SU-DHL-6 (cell line): ENCODE data around the gene ME1.
"Not testable (repeated sequence)": the region's sequence is repeated elsewhere in the genome, so short reads cannot be mapped to it uniquely, and the experiment has no call there.

Experiments used
- H2AFZ ChIP-seq: fragments of 200-600 bp; sonication (generic); 2 replicates; pipeline ENCODE4 v1.6.1; 2014; ENCODE audit warnings: low read depth, mild to moderate bottlenecking, moderate library complexity, mixed read lengths, antibody characterized with exemption, low read length; ENCODE audit not compliant: severe bottlenecking
- H3F3A ChIP-seq: fragments of 200-600 bp; shearing (Covaris generic); 2 replicates; pipeline ENCODE4 v1.6.0; 2016; ENCODE audit warnings: antibody characterized with exemption, mild to moderate bottlenecking; ENCODE audit not compliant: insufficient read depth
- H3K27ac ChIP-seq: fragments of 200-600 bp; sonication (generic); 2 replicates; pipeline ENCODE4 v1.5.1; 2016; ENCODE audit warnings: low read depth, mild to moderate bottlenecking, low read length, moderate library complexity, mixed read lengths
- H3K27me3 ChIP-seq: fragments of 200-600 bp; sonication (generic), shearing (Covaris generic); 2 replicates; pipeline ENCODE4 v1.6.0; 2014; ENCODE audit warnings: mild to moderate bottlenecking, low read length
- H3K36me3 ChIP-seq: fragments of 200-600 bp; sonication (generic); 2 replicates; pipeline ENCODE4 v1.6.1; 2014; ENCODE audit warnings: mild to moderate bottlenecking, low read length, mixed read lengths
- H3K4me2 ChIP-seq: fragments of 300-600, 200-600 bp; shearing (Covaris generic), sonication (generic); 2 replicates; pipeline ENCODE4 v1.6.0; 2014; ENCODE audit warnings: low read length, low read depth, mild to moderate bottlenecking; ENCODE audit not compliant: poor library complexity, severe bottlenecking
- H3K4me3 ChIP-seq: fragments of 200-600 bp; sonication (generic); 2 replicates; pipeline ENCODE4 v1.5.1; 2014; ENCODE audit warnings: antibody characterized with exemption, low read length, mild to moderate bottlenecking, mixed read lengths; ENCODE audit not compliant: insufficient read depth, poor library complexity, severe bottlenecking
- H3K79me2 ChIP-seq: fragments of 200-600 bp; sonication (generic); 2 replicates; pipeline ENCODE4 v1.6.1; 2014; ENCODE audit warnings: mild to moderate bottlenecking, low read length, moderate library complexity; ENCODE audit not compliant: insufficient read depth
- H3K9ac ChIP-seq: fragments of 200-600 bp; sonication (generic); 2 replicates; pipeline ENCODE4 v1.7.0; 2014; ENCODE audit warnings: mild to moderate bottlenecking, low read length
- H3K9me2 ChIP-seq: fragments of 200-600 bp; sonication (generic); replicated peaks from 2 replicates; pipeline ENCODE4 v1.6.1; 2014; ENCODE audit warnings: low read length; ENCODE audit not compliant: insufficient read depth
- H3K9me3 ChIP-seq: fragments of 200-600 bp; sonication (generic); 2 replicates; pipeline ENCODE4 v1.6.1; 2014; ENCODE audit warnings: low read length, mixed read lengths; ENCODE audit not compliant: insufficient read depth
- H4K20me1 ChIP-seq: fragments of 200-600 bp; sonication (generic); 2 replicates; pipeline ENCODE4 v1.6.1; 2014; ENCODE audit warnings: low read depth, mild to moderate bottlenecking, antibody characterized with exemption, low read length, moderate library complexity, mixed read lengths
- EZH2phosphoT487 ChIP-seq: fragments of 200-600 bp; sonication (generic), shearing (Covaris generic); conservative IDR thresholded peaks from 2 replicates; pipeline ENCODE4 v1.6.1; 2018; ENCODE audit warnings: mild to moderate bottlenecking, antibody characterized with exemption, low read length, moderate library complexity, mixed read lengths
- TF ChIP-seq, protein P1 (sequence below): fragments of 200-600 bp; sonication (generic); IDR thresholded peaks from one replicate; pipeline ENCODE4 v1.5.1; 2017; ENCODE audit warnings: antibody characterized with exemption, mild to moderate bottlenecking, low read length, moderate library complexity; ENCODE audit not compliant: insufficient read depth, poor library complexity, severe bottlenecking

The ME1 gene

DNA sequence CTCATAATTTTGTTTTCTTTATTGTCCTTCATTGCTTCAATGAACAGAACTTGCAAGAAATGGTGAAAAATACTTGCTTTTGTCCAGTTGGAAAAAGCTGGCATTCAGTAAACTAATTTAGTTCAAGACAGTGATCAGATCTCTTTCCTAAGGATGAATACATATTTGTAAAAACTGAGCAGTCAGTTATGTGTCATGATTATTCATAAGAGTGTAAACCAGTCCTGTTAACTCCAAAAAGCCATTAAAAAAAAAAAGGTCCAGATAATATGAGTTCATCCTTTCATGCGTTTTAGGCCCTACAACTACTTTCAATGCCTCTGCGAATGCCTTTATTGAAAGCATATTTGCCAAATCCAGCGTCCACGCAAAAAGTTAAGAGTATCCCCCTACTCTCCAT, 238.4 kb downstream of the ME1 start:
- Histone ChIP-seq H3K4me2 (peak overlapping the region; percentile 95), H3K4me3 (peak overlapping the region; percentile 89), H3K36me3 (peaks cover 5% of the 10 kb centered on the region; the same call in 1 of the 2 replicates), H3F3A (peaks cover 5% of the 10 kb centered on the region; the same call in 1 of the 2 replicates), H3K79me2 (peaks cover 9% of the 10 kb centered on the region), H3K9me2 (no peaks in the 10 kb centered on the region), H3K27ac (no peak overlapping the region), H3K9ac (peak overlapping the region; percentile 88), H4K20me1 (no peaks in the 10 kb centered on the region), H3K9me3 (no peaks in the 10 kb centered on the region), H3K27me3 (no peaks in the 10 kb centered on the region), H2AFZ (peak overlapping the region; percentile 78)
- TF ChIP-seq EZH2phosphoT487 = no peak
- TF ChIP-seq, protein P1, sequence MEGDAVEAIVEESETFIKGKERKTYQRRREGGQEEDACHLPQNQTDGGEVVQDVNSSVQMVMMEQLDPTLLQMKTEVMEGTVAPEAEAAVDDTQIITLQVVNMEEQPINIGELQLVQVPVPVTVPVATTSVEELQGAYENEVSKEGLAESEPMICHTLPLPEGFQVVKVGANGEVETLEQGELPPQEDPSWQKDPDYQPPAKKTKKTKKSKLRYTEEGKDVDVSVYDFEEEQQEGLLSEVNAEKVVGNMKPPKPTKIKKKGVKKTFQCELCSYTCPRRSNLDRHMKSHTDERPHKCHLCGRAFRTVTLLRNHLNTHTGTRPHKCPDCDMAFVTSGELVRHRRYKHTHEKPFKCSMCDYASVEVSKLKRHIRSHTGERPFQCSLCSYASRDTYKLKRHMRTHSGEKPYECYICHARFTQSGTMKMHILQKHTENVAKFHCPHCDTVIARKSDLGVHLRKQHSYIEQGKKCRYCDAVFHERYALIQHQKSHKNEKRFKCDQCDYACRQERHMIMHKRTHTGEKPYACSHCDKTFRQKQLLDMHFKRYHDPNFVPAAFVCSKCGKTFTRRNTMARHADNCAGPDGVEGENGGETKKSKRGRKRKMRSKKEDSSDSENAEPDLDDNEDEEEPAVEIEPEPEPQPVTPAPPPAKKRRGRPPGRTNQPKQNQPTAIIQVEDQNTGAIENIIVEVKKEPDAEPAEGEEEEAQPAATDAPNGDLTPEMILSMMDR = no peak

DNA sequence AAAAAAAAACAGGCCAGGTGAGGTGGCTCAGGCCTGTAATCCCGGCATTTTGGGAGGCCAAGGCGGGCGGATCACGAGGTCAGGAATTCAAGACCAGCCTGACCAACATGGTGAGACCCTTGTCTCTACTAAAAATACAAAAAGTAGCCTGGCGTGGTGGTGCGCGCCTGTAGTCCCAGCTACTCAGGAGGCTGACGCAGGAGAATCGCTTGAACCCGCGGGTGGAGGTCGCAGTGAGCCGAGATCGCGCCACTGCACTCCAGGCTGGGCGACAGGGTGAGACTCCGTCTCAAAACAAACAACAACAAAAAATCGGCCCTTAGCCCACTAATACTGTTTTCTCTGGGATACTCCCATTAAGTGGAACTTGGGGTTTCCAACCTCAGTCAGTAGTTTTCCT, 238.9 kb downstream of the ME1 start:
- not testable (repeated sequence) for H3F3A ChIP-seq, H3K27ac ChIP-seq, H3K79me2 ChIP-seq, H3K27me3 ChIP-seq, H3K36me3 ChIP-seq, H3K9me2 ChIP-seq, H4K20me1 ChIP-seq, H2AFZ ChIP-seq, H3K9me3 ChIP-seq
- Histone ChIP-seq H3K4me2 (peak overlapping the region; percentile 95), H3K4me3 (peak overlapping the region; percentile 89), H3K9ac (peak overlapping the region; percentile 88)

DNA sequence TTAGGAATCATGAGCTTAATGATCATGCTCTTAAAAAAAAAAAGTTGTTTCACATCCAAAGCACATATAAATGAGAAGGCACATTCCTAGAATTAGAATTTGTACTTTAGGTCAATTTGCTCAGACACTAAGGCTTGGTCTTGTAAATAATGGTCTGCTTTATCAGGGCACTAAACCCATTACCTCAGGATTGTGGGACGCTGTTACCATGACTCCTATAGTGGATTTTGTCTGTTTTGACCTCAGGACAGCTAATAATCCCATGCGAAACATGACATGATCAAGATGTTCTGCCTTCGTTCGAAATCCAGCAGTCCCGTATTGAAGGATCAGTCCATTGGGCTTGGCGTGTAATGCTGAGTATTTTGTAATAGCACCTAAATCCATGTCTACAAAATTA, 240.2 kb downstream of the ME1 start:
- peaks cover 9% of the 10 kb centered on the region for H3K79me2 ChIP-seq
- H3K36me3 ChIP-seq = peaks cover 8% of the 10 kb centered on the region; the same call in 1 of the 2 replicates
- H3K9me2 ChIP-seq = no peaks in the 10 kb centered on the region
- H3K9me3 ChIP-seq = no peaks in the 10 kb centered on the region
- TF ChIP-seq EZH2phosphoT487 = no peak
- TF ChIP-seq, protein P1 = no peak
- peaks cover 5% of the 10 kb centered on the region; the same call in 1 of the 2 replicates for H3F3A ChIP-seq
- H3K27me3 ChIP-seq = no peaks in the 10 kb centered on the region
- H3K4me2 ChIP-seq = no peak overlapping the region
- H4K20me1 ChIP-seq = no peaks in the 10 kb centered on the region
- H3K4me3 ChIP-seq = no peak overlapping the region
- H2AFZ ChIP-seq = no peak overlapping the region
- H3K9ac ChIP-seq = no peak overlapping the region
- no peak overlapping the region for H3K27ac ChIP-seq

DNA sequence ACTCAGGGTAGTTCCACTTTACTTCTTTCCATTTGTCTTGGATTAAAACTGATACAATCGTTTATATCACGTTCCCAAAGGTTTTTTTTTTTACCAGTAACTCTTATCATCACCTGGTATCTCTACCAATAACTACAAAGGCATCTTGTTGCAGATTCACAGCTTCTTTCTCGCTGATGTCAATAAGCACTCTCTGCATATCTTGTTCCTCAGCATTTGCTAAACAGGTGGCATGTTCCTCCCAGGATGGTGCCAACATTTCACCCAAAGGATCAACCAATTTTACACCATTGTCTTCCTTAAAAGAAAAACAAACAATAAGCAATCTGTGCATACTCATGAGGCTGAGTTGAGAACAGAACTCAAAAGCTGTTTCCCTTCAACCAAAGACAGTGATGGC, 242.3 kb downstream of the ME1 start:
- no peaks in the 10 kb centered on the region for H3K9me3 ChIP-seq
- no peak for TF ChIP-seq EZH2phosphoT487
- TF ChIP-seq, protein P1 = no peak
- peaks cover 9% of the 10 kb centered on the region for H3K79me2 ChIP-seq
- H3K27ac ChIP-seq = no peak overlapping the region
- peaks cover 8% of the 10 kb centered on the region; the same call in 1 of the 2 replicates for H3K36me3 ChIP-seq
- H4K20me1 ChIP-seq = no peaks in the 10 kb centered on the region
- H3K9ac ChIP-seq = no peak overlapping the region
- no peak overlapping the region for H3K4me3 ChIP-seq
- no peak overlapping the region for H3K4me2 ChIP-seq
- no peaks in the 10 kb centered on the region for H3K9me2 ChIP-seq
- no peaks in the 10 kb centered on the region for H3K27me3 ChIP-seq
- H3F3A ChIP-seq = no peaks in the 10 kb centered on the region
- no peak overlapping the region for H2AFZ ChIP-seq
